ENCODE measurements around the gene SNORC.
A peak's percentile ranks its signal among the peaks of the same experiment; 100 is the strongest.
"Not testable (repeated sequence)": the region's sequence is repeated elsewhere in the genome, so short reads cannot be mapped to it uniquely, and the experiment has no call there.

The SNORC gene

GRCh38 chr2:232896720-232897597, 26.9 kb downstream of the SNORC start:
- DNase-seq (ENCODE audit: low spot score) = no peak

GRCh38 chr2:232897598-232898408, 27.7 kb downstream of the SNORC start:
- no peak for DNase-seq (ENCODE audit: low spot score)

GRCh38 chr2:232898592-232899543, 28.8 kb downstream of the SNORC start:
- peak; percentile 64 for DNase-seq (ENCODE audit: low spot score)

- no peak for DNase-seq (ENCODE audit: low spot score)
Observed at GRCh38 chr2:232900811-232901735, 31.0 kb downstream of the SNORC start.

- peak; percentile 99 for DNase-seq (ENCODE audit: low spot score)
Observed at GRCh38 chr2:232901736-232902578, 31.9 kb downstream of the SNORC start.

GRCh38 chr2:232903989-232904388, 33.9 kb downstream of the SNORC start:
- no peak for DNase-seq (ENCODE audit: low spot score)

- not testable (repeated sequence) for DNase-seq (ENCODE audit: low spot score)
Observed at GRCh38 chr2:232906867-232907717, 37.0 kb downstream of the SNORC start.

GRCh38 chr2:232907718-232908085, 37.6 kb downstream of the SNORC start:
- DNase-seq (ENCODE audit: low spot score) = not testable (repeated sequence)

GRCh38 chr2:232908695-232909094, 38.6 kb downstream of the SNORC start:
- DNase-seq (ENCODE audit: low spot score) = no peak

GRCh38 chr2:232910376-232910775, 40.3 kb downstream of the SNORC start:
- no peak for DNase-seq (ENCODE audit: low spot score)

GRCh38 chr2:232911712-232912277, 41.7 kb downstream of the SNORC start:
- DNase-seq (ENCODE audit: low spot score) = no peak

- DNase-seq (ENCODE audit: low spot score) = no peak
Observed at GRCh38 chr2:232913903-232914302, 43.8 kb downstream of the SNORC start.

GRCh38 chr2:232919141-232919540, 49.1 kb downstream of the SNORC start:
- no peak for DNase-seq (ENCODE audit: low spot score)

- no peak for DNase-seq (ENCODE audit: low spot score)
Observed at GRCh38 chr2:232920055-232920454, 50.0 kb downstream of the SNORC start.

GRCh38 chr2:232920760-232921159, 50.7 kb downstream of the SNORC start:
- DNase-seq (ENCODE audit: low spot score) = no peak

GRCh38 chr2:232924433-232924832, 54.4 kb downstream of the SNORC start:
- no peak for DNase-seq (ENCODE audit: low spot score)

GRCh38 chr2:232925153-232925820, 55.2 kb downstream of the SNORC start:
- no peak for DNase-seq (ENCODE audit: low spot score)

- no peak for DNase-seq (ENCODE audit: low spot score)
Observed at GRCh38 chr2:232925821-232926156, 55.7 kb downstream of the SNORC start.

Measured in hepatic stellate cell (primary cell).